ENCODE measurements around the gene HBG1. TPM values are rescaled to one million over a fixed set of nuclear protein-coding genes. Genes with fewer than 3 reads are reported as not detected.

HBG1 gene
- total RNA-seq, 1 experiment from 2014 or later: 2.3 TPM

GRCh38 chr11:5276697-5277096 lies 27.0 kb upstream of the HBG1 start:
- no peak overlapping the region for H3K27ac ChIP-seq (ENCODE audit: low read length)
- H3K36me3 ChIP-seq (ENCODE audit: control insufficient read depth, insufficient read depth, low read length): no peaks in the 10 kb centered on the region
- intact Hi-C loops (cut with micrococcal nuclease; ENCODE audit: unreplicated experiment) (no loop called here), in situ Hi-C loops (cut with HindIII; ENCODE audit: low pct_unique_long_range_greater_than_20kb, low sequenced_read_pairs) (no loop called here)
- no peak overlapping the region for H3K4me3 ChIP-seq (ENCODE audit: low read depth in 2 of 2, low read length in 2 of 2)
- ChIA-PET CTCF (interaction anchor here (0.7 kb wide), 1 partner anchor 9 kb away, joined by 4 read pairs; no protein-coding TSS in a partner anchor), POLR2A (interaction anchor here (0.6 kb wide), 1 partner anchor 101 kb away, joined by 5 read pairs; no protein-coding TSS in a partner anchor)
- TF ChIP-seq TCF7L2 (IDR thresholded peaks at IDR 0.05; ENCODE audit: low read depth, low read length) (no peak), CTCF (IDR thresholded peaks at IDR 0.05) (no peak)
- H3K9me3 ChIP-seq (ENCODE audit: control insufficient read depth, insufficient read depth, low read depth, low read length): no peaks in the 10 kb centered on the region
- ATAC-seq: no peak
- no TSS peak for BruUV-seq (replicated peaks)
- peaks cover 7% of the 10 kb centered on the region; the same call in 1 of the 2 replicates for H3K4me1 ChIP-seq (ENCODE audit: control insufficient read depth, insufficient read depth, low read length)
- DNase-seq (ENCODE audit: low read depth, low spot score): no peak
- H3K27me3 ChIP-seq (ENCODE audit: control insufficient read depth, insufficient read depth, low read length): no peaks in the 10 kb centered on the region

- DNase-seq (ENCODE audit: low read depth, low spot score) (no peak), ATAC-seq (no peak)
- Histone ChIP-seq H3K9me3 (ENCODE audit: control insufficient read depth, insufficient read depth, low read depth, low read length) (no peaks in the 10 kb centered on the region), H3K4me3 (ENCODE audit: low read depth in 2 of 2, low read length in 2 of 2) (no peak overlapping the region), H3K27me3 (ENCODE audit: control insufficient read depth, insufficient read depth, low read length) (no peaks in the 10 kb centered on the region), H3K27ac (ENCODE audit: low read length) (no peak overlapping the region), H3K4me1 (ENCODE audit: control insufficient read depth, insufficient read depth, low read length) (peaks cover 4% of the 10 kb centered on the region; the same call in 1 of the 2 replicates), H3K36me3 (ENCODE audit: control insufficient read depth, insufficient read depth, low read length) (no peaks in the 10 kb centered on the region)
- TF ChIP-seq CTCF (IDR thresholded peaks at IDR 0.05) (no peak), REST (IDR thresholded peaks at IDR 0.05; ENCODE audit: insufficient read depth in 1 of 2, low read depth in 2 of 2, low read length in 1 of 2) (no peak)
- POLR2A ChIA-PET: no interaction called here
- CTCF ChIA-PET: no interaction called here
- intact Hi-C loops (cut with micrococcal nuclease; ENCODE audit: unreplicated experiment): no loop called here
- BruUV-seq (replicated peaks): no TSS peak
- in situ Hi-C loops (cut with HindIII; ENCODE audit: low pct_unique_long_range_greater_than_20kb, low sequenced_read_pairs): no loop called here
These were observed 25.9 kb upstream of the HBG1 start for GRCh38 chr11:5275369-5276110.

- BruUV-seq (replicated peaks): no TSS peak
- Histone ChIP-seq H3K4me1 (ENCODE audit: control insufficient read depth, insufficient read depth, low read length) (no peaks in the 10 kb centered on the region), H3K4me3 (ENCODE audit: low read depth in 2 of 2, low read length in 2 of 2) (no peak overlapping the region), H3K27me3 (ENCODE audit: control insufficient read depth, insufficient read depth, low read length) (no peaks in the 10 kb centered on the region), H3K27ac (ENCODE audit: low read length) (no peak overlapping the region), H3K36me3 (ENCODE audit: control insufficient read depth, insufficient read depth, low read length) (no peaks in the 10 kb centered on the region), H3K9me3 (ENCODE audit: control insufficient read depth, insufficient read depth, low read depth, low read length) (no peaks in the 10 kb centered on the region)
- intact Hi-C loops (cut with micrococcal nuclease; ENCODE audit: unreplicated experiment) (no loop called here), in situ Hi-C loops (cut with HindIII; ENCODE audit: low pct_unique_long_range_greater_than_20kb, low sequenced_read_pairs) (no loop called here)
- ChIA-PET CTCF (no interaction called here), POLR2A (no interaction called here)
- TF ChIP-seq CTCF (IDR thresholded peaks at IDR 0.05) (no peak), SIN3A (IDR thresholded peaks at IDR 0.05; ENCODE audit: borderline replicate concordance, insufficient read depth, low read depth, low read length) (no peak), TCF7L2 (IDR thresholded peaks at IDR 0.05; ENCODE audit: low read depth, low read length) (no peak), POLR2AphosphoS5 (IDR thresholded peaks at IDR 0.05; ENCODE audit: low read depth, low read length) (no peak), REST (IDR thresholded peaks at IDR 0.05; ENCODE audit: insufficient read depth in 1 of 2, low read depth in 2 of 2, low read length in 1 of 2) (no peak)
- ATAC-seq (no peak), DNase-seq (ENCODE audit: low read depth, low spot score) (no peak)
These were observed 24.7 kb upstream of the HBG1 start for GRCh38 chr11:5274395-5274794.
